Measurements from ENCODE around the gene PIM1. TPM values are rescaled to one million over a fixed set of nuclear protein-coding genes. Genes with fewer than 3 reads are reported as not detected.

The PIM1 gene
- total RNA-seq, 2 experiments from 2014 or later: 24.7 to 31.4 TPM

GRCh38 chr6:37134036-37134395, 35.9 kb upstream of the PIM1 start:
- Histone ChIP-seq H3K79me2 (ENCODE audit: insufficient read depth, low read depth, low read length) (no peaks in the 10 kb centered on the region), H3K4me3 (ENCODE audit: low read depth, low read length, poor library complexity, severe bottlenecking) (no peak overlapping the region), H2AFZ (ENCODE audit: low read length) (no peak overlapping the region), H4K20me1 (ENCODE audit: insufficient read depth, low read length) (no peaks in the 10 kb centered on the region), H3K27ac (ENCODE audit: low read depth, low read length, poor library complexity, severe bottlenecking) (no peak overlapping the region), H3K4me2 (ENCODE audit: low read length) (no peak overlapping the region), H3K4me1 (ENCODE audit: insufficient read depth, low read length, poor library complexity, severe bottlenecking) (no peaks in the 10 kb centered on the region), H3K9me2 (ENCODE audit: insufficient read depth, low read length) (no peaks in the 10 kb centered on the region), H3K36me3 (ENCODE audit: insufficient read depth, low read length) (no peaks in the 10 kb centered on the region), H3K9me3 (ENCODE audit: low read length) (no peaks in the 10 kb centered on the region)
- ChIA-PET POLR2A (no interaction called here), CTCF (ENCODE audit: unreplicated experiment) (no interaction called here)
- no peak for DNase-seq (ENCODE audit: low spot score)
- intact Hi-C loops (cut with micrococcal nuclease; ENCODE audit: unreplicated experiment): no loop called here
- no TSS peak for BruUV-seq (replicated peaks)
- TF ChIP-seq CTCF (conservative IDR thresholded peaks at IDR 0.05; ENCODE audit: low read length): no peak

DNA sequence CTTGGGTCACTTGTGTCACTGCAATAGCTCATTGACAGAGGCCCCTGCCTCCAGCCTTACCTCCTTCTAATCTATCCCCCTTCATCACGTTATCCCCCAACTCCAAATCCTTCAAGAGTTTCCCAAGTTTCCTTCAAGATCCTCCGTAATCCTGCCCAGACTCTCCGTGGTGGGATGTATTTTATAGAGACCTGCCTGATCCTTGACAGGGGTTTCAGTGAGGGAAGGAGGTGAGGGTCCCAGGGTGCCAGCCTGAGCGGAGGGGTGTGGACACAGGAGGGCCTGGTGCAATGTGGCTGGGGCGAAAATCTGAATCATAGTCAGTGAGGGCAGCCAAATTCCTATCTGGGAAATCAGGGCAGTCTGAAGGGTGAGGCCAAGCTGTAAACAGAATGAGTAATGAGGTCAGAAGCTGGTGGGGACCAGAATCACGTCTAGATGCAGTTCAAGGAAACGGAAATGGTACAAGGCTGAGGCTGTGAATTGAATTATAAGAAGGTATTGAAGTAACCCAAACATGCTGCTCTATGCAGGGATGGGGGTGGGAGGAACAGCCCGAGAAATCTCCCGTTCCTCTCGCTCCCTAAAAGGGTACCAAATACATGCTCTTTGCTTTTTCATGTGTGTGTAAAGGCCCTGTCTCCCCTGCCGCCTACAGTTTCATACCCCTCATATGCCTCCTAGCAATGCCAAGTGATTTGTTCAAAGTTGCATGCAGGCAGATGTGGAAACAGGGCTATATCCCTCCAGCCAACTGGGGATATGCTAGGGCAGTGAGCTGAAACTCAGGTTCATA, 35.4 kb upstream of the PIM1 start:
- ChIA-PET POLR2A (no interaction called here), CTCF (ENCODE audit: unreplicated experiment) (no interaction called here)
- Histone ChIP-seq H3K9me3 (ENCODE audit: low read length) (no peaks in the 10 kb centered on the region), H3K36me3 (ENCODE audit: insufficient read depth, low read length) (no peaks in the 10 kb centered on the region), H4K20me1 (ENCODE audit: insufficient read depth, low read length) (no peaks in the 10 kb centered on the region), H3K4me1 (ENCODE audit: insufficient read depth, low read length, poor library complexity, severe bottlenecking) (no peaks in the 10 kb centered on the region), H2AFZ (ENCODE audit: low read length) (no peak overlapping the region), H3K9me2 (ENCODE audit: insufficient read depth, low read length) (no peaks in the 10 kb centered on the region), H3K27ac (ENCODE audit: low read depth, low read length, poor library complexity, severe bottlenecking) (no peak overlapping the region), H3K4me2 (ENCODE audit: low read length) (no peak overlapping the region), H3K4me3 (ENCODE audit: low read depth, low read length, poor library complexity, severe bottlenecking) (no peak overlapping the region), H3K79me2 (ENCODE audit: insufficient read depth, low read depth, low read length) (no peaks in the 10 kb centered on the region)
- no TSS peak for BruUV-seq (replicated peaks)
- TF ChIP-seq EZH2phosphoT487 (IDR thresholded peaks at IDR 0.05; ENCODE audit: borderline replicate concordance, low read depth, low read length): no peak
- TF ChIP-seq CTCF (conservative IDR thresholded peaks at IDR 0.05; ENCODE audit: low read length): no peak
- intact Hi-C loops (cut with micrococcal nuclease; ENCODE audit: unreplicated experiment): no loop called here
- DNase-seq (ENCODE audit: low spot score): no peak

- intact Hi-C loops (cut with micrococcal nuclease; ENCODE audit: unreplicated experiment): no loop called here
- Histone ChIP-seq H3K9me3 (ENCODE audit: low read length) (no peaks in the 10 kb centered on the region), H3K4me2 (ENCODE audit: low read length) (no peak overlapping the region), H2AFZ (ENCODE audit: low read length) (no peak overlapping the region), H4K20me1 (ENCODE audit: insufficient read depth, low read length) (no peaks in the 10 kb centered on the region), H3K4me1 (ENCODE audit: insufficient read depth, low read length, poor library complexity, severe bottlenecking) (no peaks in the 10 kb centered on the region), H3K4me3 (ENCODE audit: low read depth, low read length, poor library complexity, severe bottlenecking) (no peak overlapping the region), H3K9me2 (ENCODE audit: insufficient read depth, low read length) (no peaks in the 10 kb centered on the region), H3K36me3 (ENCODE audit: insufficient read depth, low read length) (no peaks in the 10 kb centered on the region), H3K27ac (ENCODE audit: low read depth, low read length, poor library complexity, severe bottlenecking) (no peak overlapping the region), H3K79me2 (ENCODE audit: insufficient read depth, low read depth, low read length) (no peaks in the 10 kb centered on the region)
- TF ChIP-seq EZH2phosphoT487 (IDR thresholded peaks at IDR 0.05; ENCODE audit: borderline replicate concordance, low read depth, low read length) (no peak), CTCF (conservative IDR thresholded peaks at IDR 0.05; ENCODE audit: low read length) (no peak)
- no TSS peak for BruUV-seq (replicated peaks)
- ChIA-PET POLR2A (interaction anchor here (0.5 to 0.6 kb wide), 2 partner anchors 68 to 882 kb away, joined by 3 read pairs; no protein-coding TSS in a partner anchor), CTCF (ENCODE audit: unreplicated experiment) (no interaction called here)
- DNase-seq (ENCODE audit: low spot score): no peak
These were observed 33.9 kb upstream of the PIM1 start for GRCh38 chr6:37135835-37136694.
